Stimulated activated CD8-positive, alpha-beta memory T cell treated with anti-CD3 and anti-CD28 coated beads, Interleukin-7, amount 100 ng/mL, for 24 hours (primary cell): ENCODE results near the gene FAM53A.

Source experiments
- DNase-seq: peaks from one replicate; pipeline ENCODE4 v3.0.0-alpha.2; 2020; ENCODE audit warnings: low read depth

The FAM53A gene

GRCh38 chr4:1593458-1593857, 90.7 kb downstream of the FAM53A start:
- DNase-seq: no peak

- DNase-seq: no peak
These were observed 91.2 kb downstream of the FAM53A start for GRCh38 chr4:1592709-1593417.

GRCh38 chr4:1592068-1592708, 91.9 kb downstream of the FAM53A start:
- no peak for DNase-seq

GRCh38 chr4:1591107-1591506, 93.0 kb downstream of the FAM53A start:
- DNase-seq: no peak

GRCh38 chr4:1590244-1590643, 93.9 kb downstream of the FAM53A start:
- no peak for DNase-seq
